Lower leg skin (tissue), 4 donors: ENCODE results near the gene JSRP1. TPM values are rescaled to one million over a fixed set of nuclear protein-coding genes. Genes with fewer than 3 reads are reported as not detected.
A peak's percentile ranks its signal among the peaks of the same experiment; 100 is the strongest.

ENCODE experiments used
- DNase-seq, 2 donors: peaks; one replicate each; pipeline ENCODE4 v3.0.0-alpha.2; 2019; ENCODE audit warnings: low spot score in 2 of 2
- H3K4me3 ChIP-seq: fragments of 200-600 bp; sonication (generic); 2 replicates; pipeline ENCODE4 v1.5.1; 2017; ENCODE audit warnings: mild to moderate bottlenecking, low read depth; ENCODE audit not compliant: poor library complexity, severe bottlenecking
- POLR2A ChIP-seq, 2 donors: fragments of 450-650 bp; IDR thresholded peaks; one replicate each; pipeline ENCODE4 v1.6.1; 2016 to 2017; ENCODE audit warnings: antibody characterized with exemption in 2 of 2, mild to moderate bottlenecking in 1 of 2, moderate library complexity in 1 of 2
- WGBS, 2 donors: methylation state at CpG; one replicate each; pipeline ENCODE4 v1.1.5; 2018; 5-methylcytosine and 5-hydroxymethylcytosine counted together
- intact Hi-C: fragments of 100-400 bp; cut with DNase I; formaldehyde crosslinking; loops from one replicate; pipeline ENCODE4 v1.15.0; 2023; ENCODE audit warnings: low total_unique reads
- total RNA-seq, 4 donors: library from RNA; depleted of rRNA; stranded (reverse); fragments of >200 nt; gene quantifications; one replicate each; pipeline ENCODE4 v1.1.0, GENCODE V29; 2016
- TF ChIP-seq, protein P1 (sequence below), 3 donors: fragments of 450-650 bp; IDR thresholded peaks; one replicate each; pipeline ENCODE4 v1.5.1; 2016; ENCODE audit warnings: antibody characterized with exemption in 3 of 3, mild to moderate bottlenecking in 3 of 3, moderate library complexity in 2 of 3

JSRP1 gene
- total RNA-seq, 4 donors from 2014 or later = not detected

DNA sequence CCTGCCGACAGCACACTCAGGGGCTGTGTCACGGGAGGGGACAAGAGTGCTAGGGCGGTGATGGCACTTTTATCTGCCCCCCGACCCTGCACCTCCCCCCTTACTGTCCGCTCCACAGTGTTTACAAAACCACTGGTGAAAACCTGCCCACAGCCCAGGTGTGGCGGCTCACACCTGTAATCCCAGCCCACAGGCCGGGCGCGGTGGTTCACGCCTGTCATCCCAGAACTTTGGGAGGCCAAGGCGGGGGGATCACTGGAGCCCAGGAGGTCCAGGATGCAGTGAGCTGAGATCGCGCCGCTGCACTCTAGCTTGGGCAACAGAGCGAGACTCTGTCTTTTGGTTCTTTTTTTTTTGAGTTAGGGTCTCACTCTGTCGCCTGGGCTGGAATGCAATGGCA lies 39.9 kb upstream of the JSRP1 start:
- 90 to 94% methylated on average over 16 of the region's 16 CpGs for WGBS, 2 donors
- no peak for DNase-seq
- no peak for TF ChIP-seq POLR2A (IDR thresholded peaks at IDR 0.05)
- TF ChIP-seq, protein P1, sequence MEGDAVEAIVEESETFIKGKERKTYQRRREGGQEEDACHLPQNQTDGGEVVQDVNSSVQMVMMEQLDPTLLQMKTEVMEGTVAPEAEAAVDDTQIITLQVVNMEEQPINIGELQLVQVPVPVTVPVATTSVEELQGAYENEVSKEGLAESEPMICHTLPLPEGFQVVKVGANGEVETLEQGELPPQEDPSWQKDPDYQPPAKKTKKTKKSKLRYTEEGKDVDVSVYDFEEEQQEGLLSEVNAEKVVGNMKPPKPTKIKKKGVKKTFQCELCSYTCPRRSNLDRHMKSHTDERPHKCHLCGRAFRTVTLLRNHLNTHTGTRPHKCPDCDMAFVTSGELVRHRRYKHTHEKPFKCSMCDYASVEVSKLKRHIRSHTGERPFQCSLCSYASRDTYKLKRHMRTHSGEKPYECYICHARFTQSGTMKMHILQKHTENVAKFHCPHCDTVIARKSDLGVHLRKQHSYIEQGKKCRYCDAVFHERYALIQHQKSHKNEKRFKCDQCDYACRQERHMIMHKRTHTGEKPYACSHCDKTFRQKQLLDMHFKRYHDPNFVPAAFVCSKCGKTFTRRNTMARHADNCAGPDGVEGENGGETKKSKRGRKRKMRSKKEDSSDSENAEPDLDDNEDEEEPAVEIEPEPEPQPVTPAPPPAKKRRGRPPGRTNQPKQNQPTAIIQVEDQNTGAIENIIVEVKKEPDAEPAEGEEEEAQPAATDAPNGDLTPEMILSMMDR (IDR thresholded peaks at IDR 0.05) = no peak
- no peak overlapping the region for H3K4me3 ChIP-seq
- intact Hi-C loops = no loop called here

DNA sequence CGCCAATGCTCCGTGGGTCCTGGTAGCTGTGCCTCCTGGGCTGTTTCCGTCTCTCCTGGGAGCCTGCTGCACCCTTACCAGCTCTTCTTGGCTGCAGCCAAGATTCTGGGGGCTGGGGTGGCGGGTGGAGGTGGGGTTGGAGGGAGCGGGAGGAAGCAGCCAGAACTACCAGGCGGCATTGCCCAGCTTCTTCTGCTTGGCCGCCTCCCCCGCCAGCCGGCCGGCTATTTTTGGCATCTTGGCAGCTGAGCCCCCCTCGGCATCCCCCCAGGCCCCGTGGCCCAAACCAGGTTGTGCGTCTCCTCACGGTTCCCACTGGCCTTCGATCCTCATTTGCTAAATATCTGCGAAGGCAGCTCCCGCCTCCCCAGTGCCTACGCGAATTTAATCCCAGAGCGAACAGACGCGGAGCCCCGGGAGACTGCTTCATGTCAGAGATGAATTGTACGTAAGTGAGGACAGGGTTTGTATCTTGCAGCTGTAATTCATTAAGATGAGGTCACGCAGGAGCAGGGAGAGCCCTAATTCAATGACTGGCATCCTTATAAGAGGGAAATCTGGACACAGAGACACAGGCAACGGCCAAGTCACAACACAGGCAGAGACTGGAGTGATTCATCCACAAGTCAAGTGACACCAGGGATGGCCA lies 38.6 kb upstream of the JSRP1 start:
- no peak for TF ChIP-seq POLR2A (IDR thresholded peaks at IDR 0.05)
- TF ChIP-seq, protein P1 (IDR thresholded peaks at IDR 0.05) = no peak
- H3K4me3 ChIP-seq = no peak overlapping the region
- DNase-seq = peak in 1 of 2 donors; percentile 45
- intact Hi-C loops = no loop called here
- WGBS, 2 donors = 31 to 46% methylated on average over 26 of the region's 26 CpGs

GRCh38 chr19:2291185-2291751 lies 35.1 kb upstream of the JSRP1 start:
- 18 to 46% methylated on average over 34 to 46 of the region's 67 CpGs for WGBS, 2 donors
- no peak for DNase-seq
- H3K4me3 ChIP-seq = no peak overlapping the region
- TF ChIP-seq, protein P1 (IDR thresholded peaks at IDR 0.05) = no peak
- no peak for TF ChIP-seq POLR2A (IDR thresholded peaks at IDR 0.05)
- intact Hi-C loops = no loop called here

GRCh38 chr19:2290441-2291184 lies 34.4 kb upstream of the JSRP1 start:
- 6 to 19% methylated on average over 21 to 65 of the region's 82 CpGs for WGBS, 2 donors
- TF ChIP-seq, protein P1 (IDR thresholded peaks at IDR 0.05) = no peak
- no peak for TF ChIP-seq POLR2A (IDR thresholded peaks at IDR 0.05)
- no peak for DNase-seq
- intact Hi-C loops = no loop called here
- peak overlapping the region; percentile 22 for H3K4me3 ChIP-seq

DNA sequence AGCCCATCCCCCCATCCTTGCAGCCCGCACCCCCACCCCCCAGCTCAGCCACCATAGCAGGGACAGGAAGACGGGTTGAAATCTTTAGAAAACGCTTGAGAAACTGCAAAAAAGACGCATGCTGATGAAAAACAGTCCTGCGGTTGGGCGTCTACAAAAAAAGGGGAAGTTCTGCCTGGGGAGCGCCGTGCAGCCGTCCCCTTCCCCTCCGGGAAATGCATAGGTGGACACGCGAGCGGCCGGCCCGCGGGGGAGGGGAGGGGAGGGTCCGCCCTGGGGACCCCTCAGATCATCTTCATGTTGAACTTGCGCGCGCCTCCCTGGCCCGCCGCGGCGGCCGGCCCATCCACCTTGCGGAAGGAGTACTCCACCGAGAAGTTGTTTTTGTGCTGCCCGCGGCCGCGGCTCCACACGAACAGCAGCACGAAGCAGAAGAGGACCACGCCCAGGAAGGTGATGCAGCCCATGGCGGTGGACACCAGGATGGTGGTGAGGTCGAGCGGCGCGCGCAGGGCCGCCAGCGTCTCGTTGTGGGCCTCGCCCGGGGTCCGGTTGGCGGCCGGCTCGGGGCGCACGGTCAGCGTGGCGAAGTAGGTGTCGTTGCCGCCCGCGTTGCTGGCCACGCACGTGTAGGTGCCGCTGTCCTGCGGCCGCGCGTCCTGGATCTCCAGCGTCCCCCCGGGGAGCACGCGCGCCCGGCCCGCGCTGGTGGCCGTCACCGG lies 33.7 kb upstream of the JSRP1 start:
- intact Hi-C loops = no loop called here

More for the DNA sequence above, 33.7 kb upstream of the JSRP1 start:
- peak overlapping the region; percentile 22 for H3K4me3 ChIP-seq
- no peak for TF ChIP-seq POLR2A (IDR thresholded peaks at IDR 0.05)
- TF ChIP-seq, protein P1 (IDR thresholded peaks at IDR 0.05) = no peak
- DNase-seq = no peak
- 1 to 4% methylated on average over 18 to 57 of the region's 74 CpGs for WGBS, 2 donors
